Right lobe of liver (tissue), 4 donors: ENCODE measurements around the gene RHOBTB1.

Source experiments
- CTCF ChIP-seq, 4 donors: fragments of 200-600 bp in 3 of 4; fragments of 450-650 bp in 1 of 4; IDR thresholded peaks; one replicate each; pipeline versions ENCODE4 v1.5.1 to v1.8.0; 2016 to 2022; ENCODE audit warnings: antibody characterized with exemption in 4 of 4, mild to moderate bottlenecking in 2 of 4
- POLR2A ChIP-seq: fragments of 450-650 bp; IDR thresholded peaks from one replicate; pipeline ENCODE4 v1.6.1; 2017; ENCODE audit warnings: antibody characterized with exemption, mild to moderate bottlenecking
- donor health status: DM: no; HTN: no; CAD: no.
- donor health status: DM: no; HTN: no; CAD: no.
- donor health status: DM: no; HTN: yes; CAD: no.

GRCh38 chr10:60920479-60920878 is 23.5 kb downstream of the RHOBTB1 start:
- TF ChIP-seq POLR2A (no peak), CTCF (IDR thresholded peaks at IDR 0.05) (no peak)
